Esophagus muscularis mucosa (tissue), 4 donors: ENCODE results near the gene MINDY1. TPM values are rescaled to one million over a fixed set of nuclear protein-coding genes. Genes with fewer than 3 reads are reported as not detected.

Experiments
- DNase-seq: peaks from one replicate; pipeline ENCODE4 v3.0.0-alpha.2; 2017; ENCODE audit errors: extremely low spot score
- H3K27ac ChIP-seq, 4 donors: fragments of 200-600 bp; sonication (generic); replicated peaks in 1 of 4; 1 replicate in 3 of 4; 2 replicates in 1 of 4; pipeline ENCODE4 v1.5.1; 2016 to 2019; ENCODE audit warnings: mild to moderate bottlenecking in 1 of 4
- H3K27me3 ChIP-seq, 4 donors: fragments of 200-600 bp; sonication (generic); one replicate each; pipeline versions ENCODE4 v1.5.1 to v1.6.0; 2016 to 2019
- H3K36me3 ChIP-seq, 4 donors: fragments of 200-600 bp; sonication (generic); one replicate each; pipeline ENCODE4 v1.5.1; 2016 to 2019
- H3K4me1 ChIP-seq, 4 donors: fragments of 200-600 bp; sonication (generic); one replicate each; pipeline ENCODE4 v1.5.1; 2016 to 2019
- H3K4me3 ChIP-seq, 4 donors: fragments of 200-600 bp; sonication (generic); 1 replicate in 2 of 4; 2 replicates in 2 of 4; pipeline ENCODE4 v1.5.1; 2016 to 2019; ENCODE audit warnings: mild to moderate bottlenecking in 4 of 4, moderate library complexity in 1 of 4
- H3K9me3 ChIP-seq, 4 donors: fragments of 200-600 bp; sonication (generic); 1 replicate in 3 of 4; 2 replicates in 1 of 4; pipeline ENCODE4 v1.5.1; 2016 to 2019
- EP300 ChIP-seq: sonication (generic); formaldehyde crosslinking; IDR thresholded peaks from one replicate; pipeline ENCODE4 v1.6.1; 2017; ENCODE audit warnings: antibody characterized with exemption
- POLR2A ChIP-seq: fragments of 450-650 bp; IDR thresholded peaks from one replicate; pipeline ENCODE4 v1.6.1; 2017; ENCODE audit warnings: antibody characterized with exemption, moderate library complexity, mild to moderate bottlenecking, low read depth
- POLR2AphosphoS5 ChIP-seq, 2 donors: sonication (generic); formaldehyde crosslinking; IDR thresholded peaks; one replicate each; pipeline ENCODE4 v1.6.1; 2017; ENCODE audit warnings: antibody characterized with exemption in 2 of 2
- WGBS: methylation state at CpG from one replicate; pipeline ENCODE4 v1.1.5; 2018; 5-methylcytosine and 5-hydroxymethylcytosine counted together
- intact Hi-C: fragments of 100-400 bp; cut with DNase I; formaldehyde crosslinking; loops from one replicate; pipeline ENCODE4 v1.15.1; 2023
- small RNA-seq, 3 donors: library from RNA; depleted of rRNA; stranded (forward); fragments of <200 nt; gene quantifications; one replicate each; pipeline ENCODE3, GENCODE V24; 2016
- total RNA-seq, 4 donors: library from RNA; depleted of rRNA; stranded (reverse); fragments of >200 nt; gene quantifications; one replicate each; pipeline versions ENCODE4 v1.1.0 to v1.2.1, GENCODE V29; 2016
- TF ChIP-seq, protein P1 (sequence below), 3 experiments: fragments of 200-600 bp in 2 of 3; fragments of 450-650 bp in 1 of 3; sonication (generic) in 2 of 3; IDR thresholded peaks; one replicate each; pipeline ENCODE4 v1.5.1; 2017 to 2019; ENCODE audit warnings: antibody characterized with exemption in 3 of 3, mild to moderate bottlenecking in 2 of 3, moderate library complexity in 1 of 3

MINDY1 gene
- total RNA-seq, 4 donors from 2014 or later = 21.6 to 31.7 (median 27.0) TPM

DNA sequence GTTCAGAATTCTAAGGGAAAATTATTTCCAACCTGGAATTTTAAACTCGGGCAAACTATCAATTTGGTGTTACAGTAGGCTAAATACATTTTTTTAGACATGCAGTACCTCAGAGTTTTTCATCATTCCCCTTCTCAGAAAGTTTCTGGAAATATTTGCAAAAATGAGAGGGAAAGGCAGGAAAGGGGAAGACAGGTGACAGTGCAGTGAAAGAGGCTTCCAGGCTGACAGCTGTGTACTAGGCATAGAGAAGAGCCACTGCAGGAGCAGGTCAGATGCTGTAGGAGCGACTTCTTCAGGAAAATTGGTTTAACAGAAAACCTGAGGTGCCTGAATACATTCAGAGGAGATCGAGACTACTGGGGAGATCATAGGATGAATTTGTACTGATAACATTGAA, 52.0 kb downstream of the MINDY1 start:
- intact Hi-C loops = no loop called here
- no peak overlapping the region for H3K4me3 ChIP-seq
- no peak for DNase-seq
- TF ChIP-seq, protein P1, sequence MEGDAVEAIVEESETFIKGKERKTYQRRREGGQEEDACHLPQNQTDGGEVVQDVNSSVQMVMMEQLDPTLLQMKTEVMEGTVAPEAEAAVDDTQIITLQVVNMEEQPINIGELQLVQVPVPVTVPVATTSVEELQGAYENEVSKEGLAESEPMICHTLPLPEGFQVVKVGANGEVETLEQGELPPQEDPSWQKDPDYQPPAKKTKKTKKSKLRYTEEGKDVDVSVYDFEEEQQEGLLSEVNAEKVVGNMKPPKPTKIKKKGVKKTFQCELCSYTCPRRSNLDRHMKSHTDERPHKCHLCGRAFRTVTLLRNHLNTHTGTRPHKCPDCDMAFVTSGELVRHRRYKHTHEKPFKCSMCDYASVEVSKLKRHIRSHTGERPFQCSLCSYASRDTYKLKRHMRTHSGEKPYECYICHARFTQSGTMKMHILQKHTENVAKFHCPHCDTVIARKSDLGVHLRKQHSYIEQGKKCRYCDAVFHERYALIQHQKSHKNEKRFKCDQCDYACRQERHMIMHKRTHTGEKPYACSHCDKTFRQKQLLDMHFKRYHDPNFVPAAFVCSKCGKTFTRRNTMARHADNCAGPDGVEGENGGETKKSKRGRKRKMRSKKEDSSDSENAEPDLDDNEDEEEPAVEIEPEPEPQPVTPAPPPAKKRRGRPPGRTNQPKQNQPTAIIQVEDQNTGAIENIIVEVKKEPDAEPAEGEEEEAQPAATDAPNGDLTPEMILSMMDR (IDR thresholded peaks at IDR 0.05) = no peak
- TF ChIP-seq EP300 (no peak), POLR2AphosphoS5 (IDR thresholded peaks at IDR 0.05) (no peak), POLR2A (no peak)
- no peaks in the 10 kb centered on the region for H3K27me3 ChIP-seq
- no peaks in the 10 kb centered on the region for H3K9me3 ChIP-seq
- no peak overlapping the region for H3K27ac ChIP-seq
- WGBS = 90% methylated on average over 3 of the region's 3 CpGs
- no peaks in the 10 kb centered on the region for H3K4me1 ChIP-seq
- peaks cover 61 to 100% (median 81%) of the 10 kb centered on the region in 4 donors for H3K36me3 ChIP-seq

Small RNA genes lying within 50 kb of the gene (small RNA-seq; reads per million reads assigned to genes)
- 0 reads per million in 3 donors for gene RNU6-884P

Other genes with a start within 250 kb of the MINDY1 start
- gene CTSS, start 241.1 kb downstream of the MINDY1 start, total RNA-seq = 10 to 100 TPM; 20.2 to 82.7 (median 45.2) TPM
- 10 to 100 TPM; 29.5 to 49.3 (median 32.7) TPM for gene CTSK, start 198.6 kb downstream of the MINDY1 start, total RNA-seq
- gene ARNT, start 130.3 kb downstream of the MINDY1 start, total RNA-seq = 10 to 100 TPM; 39.5 to 44.5 (median 42.1) TPM
- not detected for gene CTXND2, start 119.8 kb downstream of the MINDY1 start, total RNA-seq
- gene SETDB1, start 80.5 kb downstream of the MINDY1 start, total RNA-seq = 10 to 100 TPM; 24.9 to 30.2 (median 27.7) TPM
- gene CERS2, start 32.1 kb downstream of the MINDY1 start, total RNA-seq = 100 to 1,000 TPM in 3 of 4 donors, 10 to 100 TPM in 1; 91.8 to 130 (median 117) TPM
- under 1 TPM; 0.13 to 0.42 (median 0.34) TPM for gene ANXA9, start 24.6 kb downstream of the MINDY1 start, total RNA-seq
- 10 to 100 TPM; 17.4 to 40.7 (median 23.1) TPM for gene PRUNE1, start 1.5 kb upstream of the MINDY1 start, total RNA-seq
- under 1 TPM; under 0.01 to 0.17 (median 0.12) TPM for gene BNIPL, start 29.7 kb upstream of the MINDY1 start, total RNA-seq
- 1 to 10 TPM; 4.3 to 8.7 (median 8.2) TPM for gene C1orf56, start 40.8 kb upstream of the MINDY1 start, total RNA-seq
- 10 to 100 TPM; 41.1 to 58.2 (median 49.6) TPM for gene CDC42SE1, start 52.7 kb upstream of the MINDY1 start, total RNA-seq
- gene MLLT11, start 53.5 kb upstream of the MINDY1 start, total RNA-seq = 1 to 10 TPM in 2 of 4 donors, under 1 TPM in 2; 0.78 to 1.7 (median 1.2) TPM
- 10 to 100 TPM; 16.1 to 25.7 (median 20.9) TPM for gene GABPB2, start 63.9 kb upstream of the MINDY1 start, total RNA-seq
- 10 to 100 TPM in 1 of 4 donors, 1 to 10 TPM in 3; 5.3 to 12.2 (median 7.3) TPM for gene SEMA6C, start 139.7 kb upstream of the MINDY1 start, total RNA-seq
- gene TNFAIP8L2, start 149.7 kb upstream of the MINDY1 start, total RNA-seq = 1 to 10 TPM; 2.8 to 8.3 (median 5.0) TPM
- gene LYSMD1, start 159.0 kb upstream of the MINDY1 start, total RNA-seq = 10 to 100 TPM; 10.9 to 23.5 (median 12.6) TPM
- 10 to 100 TPM; 11.2 to 39.3 (median 21.4) TPM for gene SCNM1, start 159.2 kb upstream of the MINDY1 start, total RNA-seq
- 1 to 10 TPM in 2 of 4 donors, not detected in 2; 1.5 to 1.6 TPM for gene TMOD4, start 169.1 kb upstream of the MINDY1 start, total RNA-seq
- 10 to 100 TPM; 45.7 to 57.0 (median 54.3) TPM for gene VPS72, start 183.3 kb upstream of the MINDY1 start, total RNA-seq
- 10 to 100 TPM; 44.7 to 54.9 (median 47.1) TPM for gene PIP5K1A, start 191.7 kb upstream of the MINDY1 start, total RNA-seq
- gene PSMD4, start 247.8 kb upstream of the MINDY1 start, total RNA-seq = 100 to 1,000 TPM; 157 to 195 (median 176) TPM